CD4-positive, alpha-beta T cell (primary cell): ENCODE measurements around the gene LSM3. TPM values are rescaled to one million over a fixed set of nuclear protein-coding genes. Genes with fewer than 3 reads are reported as not detected.

Experiments used
- ATAC-seq: fragments of 200-7000 bp; cut with Tn5 transposase; one replicate; pipeline ENCODE4 v1.10.0; 2022; ENCODE audit warnings: mild to moderate bottlenecking; ENCODE audit not compliant: poor library complexity
- CTCF ChIA-PET: fragments of 350-600 bp; sonication (Branson Sonifier 250); formaldehyde crosslinking; loops from one replicate; lab custom pipeline; 2021; ENCODE audit warnings: antibody characterized with exemption, inconsistent platforms; lab: Charles Lee
- POLR2A ChIA-PET: fragments of 350-600 bp; sonication (Branson Sonifier 250); formaldehyde crosslinking; loops from one replicate; lab custom pipeline; 2021; ENCODE audit warnings: antibody characterized with exemption, inconsistent platforms; lab: Charles Lee
- DNase-seq, 14 experiments: peaks; one replicate each; pipeline ENCODE4 v3.0.0-alpha.2; 2013 to 2020; ENCODE audit warnings: mixed read lengths in 2 of 14
- H3K27ac ChIP-seq, 2 donors: one replicate each; pipeline versions ENCODE4 v1.5.1 to v1.7.0; 2013; ENCODE audit warnings: low read length in 2 of 2, low read depth in 1 of 2, mild to moderate bottlenecking in 1 of 2
- H3K27me3 ChIP-seq, 2 experiments: 1 replicate in 1 of 2; 2 replicates in 1 of 2; pipeline versions ENCODE4 v1.6.1 to v1.7.0; 2013; ENCODE audit warnings: low read length in 2 of 2, control low read depth in 1 of 2, mild to moderate bottlenecking in 1 of 2, moderate library complexity in 1 of 2; ENCODE audit not compliant: insufficient read depth in 2 of 2, control insufficient read depth in 1 of 2
- H3K36me3 ChIP-seq: one replicate; pipeline ENCODE4 v1.6.1; 2013; ENCODE audit warnings: low read length, control low read depth; ENCODE audit not compliant: insufficient read depth
- H3K4me1 ChIP-seq: one replicate; pipeline ENCODE4 v1.6.1; 2013; ENCODE audit warnings: low read length, control low read depth; ENCODE audit not compliant: insufficient read depth
- H3K4me3 ChIP-seq: one replicate; pipeline ENCODE4 v1.5.1; 2013; ENCODE audit warnings: mild to moderate bottlenecking, low read length, moderate library complexity
- H3K9me3 ChIP-seq, 2 experiments: 1 replicate in 1 of 2; 2 replicates in 1 of 2; pipeline versions ENCODE4 v1.6.1 to v1.7.0; 2013; ENCODE audit warnings: low read length in 2 of 2, mild to moderate bottlenecking in 2 of 2, control low read depth in 1 of 2, moderate library complexity in 1 of 2; ENCODE audit not compliant: control insufficient read depth in 1 of 2, insufficient read depth in 1 of 2
- H3K27ac Mint-ChIP-seq: one replicate; pipeline ENCODE4 v1.8.0; 2020; ENCODE audit warnings: mixed read lengths
- H3K27me3 Mint-ChIP-seq: one replicate; pipeline ENCODE4 v1.8.0; 2021; ENCODE audit warnings: mixed read lengths
- H3K36me3 Mint-ChIP-seq: one replicate; pipeline ENCODE4 v1.8.0; 2021; ENCODE audit warnings: low read depth, mixed read lengths
- H3K4me1 Mint-ChIP-seq: one replicate; pipeline ENCODE4 v1.8.0; 2021; ENCODE audit warnings: low read depth, mixed read lengths
- H3K4me3 Mint-ChIP-seq: one replicate; pipeline ENCODE4 v1.8.0; 2020; ENCODE audit warnings: mild to moderate bottlenecking, mixed read lengths
- H3K9me3 Mint-ChIP-seq: one replicate; pipeline ENCODE4 v1.8.0; 2020; ENCODE audit warnings: mixed read lengths
- CTCF ChIP-seq: fragments of 200-600 bp; IDR thresholded peaks from one replicate; pipeline ENCODE4 v1.8.0; 2022; ENCODE audit warnings: antibody characterized with exemption, mild to moderate bottlenecking
- intact Hi-C, 2 experiments: fragments of 100-400 bp; cut with DNase I in 1 of 2; cut with micrococcal nuclease in 1 of 2; formaldehyde crosslinking; loops; one replicate each; pipeline versions ENCODE4 v1.15.1 to v1.9.0; 2023 to 2025; cut with DNase I, micrococcal nuclease
- total RNA-seq, 174 experiments: library from RNA in 2 of 174; stranded (reverse) in 2 of 174; gene quantifications; one replicate each; pipeline ENCODE4 v1.2.3 and lab custom pipeline; 2021 to 2026

Gene LSM3
- total RNA-seq, 2 experiments from 2014 or later, result 6.5 to 6.9 TPM

DNA sequence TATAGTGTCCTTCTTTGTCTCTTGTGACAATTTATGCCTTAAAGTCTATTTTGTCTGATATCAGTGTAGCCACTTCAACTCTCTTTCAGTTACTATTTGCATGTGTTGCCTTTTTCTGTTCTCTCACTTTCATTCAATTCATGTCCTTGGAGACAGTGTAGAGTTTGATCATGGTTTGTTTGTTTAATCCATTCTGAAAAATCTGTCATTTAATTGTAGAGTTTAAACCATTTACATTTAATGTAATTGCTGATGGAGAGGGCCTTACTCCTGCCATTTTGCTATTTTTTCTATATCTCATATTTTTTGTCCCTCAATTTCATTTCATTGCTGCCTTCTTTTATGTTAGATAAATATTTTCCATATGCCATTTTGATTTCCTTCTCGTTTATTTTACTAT, 42.3 kb downstream of the LSM3 start:
- intact Hi-C loops, result no loop called here
- CTCF ChIA-PET, result no interaction called here
- TF ChIP-seq CTCF, result no peak
- Mint-ChIP-seq H3K27ac (no peak overlapping the region), H3K9me3 (peaks cover 11% of the 10 kb centered on the region), H3K27me3 (peaks cover 29% of the 10 kb centered on the region), H3K36me3 (peaks cover 4% of the 10 kb centered on the region), H3K4me1 (no peaks in the 10 kb centered on the region), H3K4me3 (no peak overlapping the region)
- peaks cover 0 to 9% of the 10 kb centered on the region in 2 experiments for H3K9me3 ChIP-seq
- POLR2A ChIA-PET, result no interaction called here
- no peak overlapping the region for H3K27ac ChIP-seq
- H3K36me3 ChIP-seq, result no peaks in the 10 kb centered on the region
- DNase-seq (no peak), ATAC-seq (no peak)
- H3K4me1 ChIP-seq, result no peaks in the 10 kb centered on the region
- peaks cover 4 to 16% of the 10 kb centered on the region in 2 experiments for H3K27me3 ChIP-seq
- no peak overlapping the region for H3K4me3 ChIP-seq

DNA sequence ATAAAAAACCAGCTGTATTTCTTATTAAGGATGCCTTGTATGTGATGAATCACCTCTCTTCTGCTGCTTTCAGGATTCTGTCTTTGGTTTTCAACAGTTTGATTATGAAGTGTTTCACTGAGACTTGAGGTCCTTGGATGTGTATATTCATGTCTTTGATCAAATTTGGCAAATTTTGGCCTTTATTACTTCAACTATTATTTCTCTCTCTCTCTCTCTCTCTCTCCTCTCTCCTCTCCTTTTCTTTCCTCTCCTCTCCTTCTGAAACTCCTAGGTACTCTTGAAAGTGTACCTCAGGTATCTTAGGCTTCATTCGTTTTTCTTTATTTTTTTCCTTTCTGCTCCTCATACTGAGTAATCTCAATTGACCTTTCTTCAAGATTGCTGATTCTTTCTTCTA, 43.3 kb downstream of the LSM3 start:
- H3K36me3 ChIP-seq, result no peaks in the 10 kb centered on the region
- H3K27ac Mint-ChIP-seq, result no peak overlapping the region
- POLR2A ChIA-PET, result no interaction called here

DNA sequence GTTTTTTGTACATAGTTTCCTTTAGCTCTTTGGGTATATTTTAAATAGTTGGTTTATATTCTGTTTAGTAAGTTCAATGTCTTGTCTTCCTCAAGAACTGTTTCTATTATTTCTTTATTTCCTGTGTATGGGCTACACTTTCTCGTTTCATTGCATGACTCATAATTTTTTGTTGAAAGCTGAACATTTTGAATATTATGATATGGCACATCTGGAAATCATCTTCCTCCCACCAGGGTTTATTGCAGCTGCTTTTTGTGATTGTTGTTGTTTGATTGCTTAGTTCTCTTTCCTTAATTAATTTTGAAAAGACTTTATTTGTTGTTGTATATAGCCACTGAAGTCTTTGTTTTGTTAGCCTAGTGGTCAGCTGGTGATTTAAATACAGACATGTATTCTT, 43.8 kb downstream of the LSM3 start:
- intact Hi-C loops, result no loop called here
- DNase-seq, result no peak
- Histone ChIP-seq H3K27me3 (peaks cover 4 to 16% of the 10 kb centered on the region in 2 experiments), H3K4me1 (no peaks in the 10 kb centered on the region), H3K9me3 (peaks cover 0 to 9% of the 10 kb centered on the region in 2 experiments), H3K4me3 (no peak overlapping the region), H3K27ac (no peak overlapping the region), H3K36me3 (no peaks in the 10 kb centered on the region)
- Mint-ChIP-seq H3K9me3 (peaks cover 11% of the 10 kb centered on the region), H3K36me3 (peaks cover 4% of the 10 kb centered on the region), H3K4me1 (no peaks in the 10 kb centered on the region), H3K27me3 (peaks cover 39% of the 10 kb centered on the region), H3K27ac (no peak overlapping the region), H3K4me3 (no peak overlapping the region)
- TF ChIP-seq CTCF, result no peak
- POLR2A ChIA-PET, result no interaction called here
- CTCF ChIA-PET, result no interaction called here
- ATAC-seq, result no peak

More for the DNA sequence above, 43.3 kb downstream of the LSM3 start:
- Histone ChIP-seq H3K4me1 (no peaks in the 10 kb centered on the region), H3K27ac (no peak overlapping the region), H3K4me3 (no peak overlapping the region), H3K9me3 (peaks cover 0 to 9% of the 10 kb centered on the region in 2 experiments), H3K27me3 (peaks cover 4 to 16% of the 10 kb centered on the region in 2 experiments)
- no peak for DNase-seq
- no peak for TF ChIP-seq CTCF
- peaks cover 4% of the 10 kb centered on the region for H3K36me3 Mint-ChIP-seq
- H3K4me1 Mint-ChIP-seq, result no peaks in the 10 kb centered on the region
- H3K27me3 Mint-ChIP-seq, result peaks cover 37% of the 10 kb centered on the region
- CTCF ChIA-PET, result no interaction called here
- H3K4me3 Mint-ChIP-seq, result no peak overlapping the region
- H3K9me3 Mint-ChIP-seq, result peaks cover 11% of the 10 kb centered on the region
- intact Hi-C loops, result no loop called here
- ATAC-seq, result no peak
